K562 (cell line): Measurements from ENCODE around the gene DHRS4L2. TPM values are rescaled to one million over a fixed set of nuclear protein-coding genes. Genes with fewer than 3 reads are reported as not detected.

Source experiments
- ASH1L ChIP-seq: fragments of 450-650 bp; IDR thresholded peaks from 2 replicates; pipeline ENCODE4 v1.6.1; 2018; ENCODE audit warnings: borderline replicate concordance, mild to moderate bottlenecking, low read depth; ENCODE audit not compliant: partially characterized antibody
- CHD1 ChIP-seq: fragments of 200-600 bp; sonication (generic); IDR thresholded peaks from one replicate; pipeline ENCODE4 v1.6.1; 2012; ENCODE audit warnings: mild to moderate bottlenecking, moderate library complexity, low read length, inconsistent platforms
- CREB1 ChIP-seq, 2 experiments: sonication (generic) in 1 of 2; formaldehyde crosslinking in 1 of 2; IDR thresholded peaks; 2 replicates each; pipeline versions ENCODE4 v1.6.1 to v1.8.0; 2012 to 2022; ENCODE audit warnings: inconsistent platforms in 1 of 2, mild to moderate bottlenecking in 1 of 2, missing genetic modification reagents in 1 of 2, moderate library complexity in 1 of 2
- E2F5 ChIP-seq: sonication (generic); formaldehyde crosslinking; IDR thresholded peaks from 2 replicates; pipeline ENCODE4 v1.8.0; 2022; ENCODE audit warnings: mild to moderate bottlenecking, missing genetic modification reagents
- ETV5 ChIP-seq: sonication (generic); formaldehyde crosslinking; IDR thresholded peaks from 2 replicates; pipeline ENCODE4 v1.4.0; 2020; ENCODE audit warnings: low read depth, mild to moderate bottlenecking, missing genetic modification reagents
- GTF2E2 ChIP-seq: fragments of 200-800 bp; sonication (Bioruptor generic); IDR thresholded peaks from 2 replicates; pipeline ENCODE4 v1.6.1; 2016; ENCODE audit warnings: missing genetic modification characterization, missing compliant biosample characterization
- MCM7 ChIP-seq, 2 experiments: fragments of 450-650 bp; IDR thresholded peaks; 2 replicates each; pipeline ENCODE4 v1.6.1; 2016 to 2018
- NELFE ChIP-seq: IDR thresholded peaks from 2 replicates; pipeline ENCODE4 v1.6.1; 2011; ENCODE audit warnings: mild to moderate bottlenecking; ENCODE audit not compliant: insufficient read depth, insufficient read length
- NR2C2 ChIP-seq, 2 experiments: fragments of 200-800 bp in 1 of 2; sonication (Bioruptor generic) in 1 of 2; sonication (generic) in 1 of 2; formaldehyde crosslinking in 1 of 2; IDR thresholded peaks; 2 replicates each; pipeline versions ENCODE4 v1.6.1 to v1.8.0; 2016 to 2022; ENCODE audit warnings: mild to moderate bottlenecking in 1 of 2, missing compliant biosample characterization in 1 of 2, missing genetic modification characterization in 1 of 2, missing genetic modification reagents in 1 of 2
- PREB ChIP-seq: sonication (generic); formaldehyde crosslinking; IDR thresholded peaks from 2 replicates; pipeline ENCODE4 v1.8.1; 2023; ENCODE audit warnings: mild to moderate bottlenecking, missing genetic modification reagents
- SRSF7 ChIP-seq: fragments of 200-400 bp; formaldehyde crosslinking; optimal IDR thresholded peaks from 2 replicates; pipeline ENCODE3; 2017; ENCODE audit warnings: mild to moderate bottlenecking, low read depth, low read length
- TEAD2 ChIP-seq: fragments of 450-650 bp; IDR thresholded peaks from 2 replicates; pipeline ENCODE4 v1.6.1; 2016; ENCODE audit warnings: missing genetic modification characterization, control low read depth, missing compliant biosample characterization
- TSHZ1 ChIP-seq: fragments of 250-450 bp; sonication (Bioruptor Pico); IDR thresholded peaks from 2 replicates; pipeline ENCODE4 v1.4.0; 2020; ENCODE audit warnings: mild to moderate bottlenecking, moderate library complexity
- ZFPM2 ChIP-seq: fragments of 250-450 bp; sonication (Bioruptor Pico); IDR thresholded peaks from 2 replicates; pipeline ENCODE4 v1.5.1; 2022; ENCODE audit warnings: mild to moderate bottlenecking
- polyA plus RNA-seq, 8 experiments: library from polyadenylated mRNA; depleted of rRNA in 4 of 8; stranded (reverse) in 5 of 8; unstranded in 3 of 8; fragments of >200 nt; fragmentation: Nextera tagmentation in 2 of 8; fragmentation: Illumina TruSeq in 1 of 8; extraction: Ambion mirVana in 2 of 8; extraction: Trizol in 1 of 8; gene quantifications; 2 replicates each; pipeline versions ENCODE4 v1.2.1 to v1.2.3, GENCODE V29; 2011 to 2014; ENCODE audit warnings: inconsistent platforms in 1 of 8, missing spikeins in 1 of 8
- total RNA-seq, 7 experiments: library from RNA; depleted of rRNA in 6 of 7; stranded (reverse); fragments of >200 nt in 6 of 7; fragmentation: Illumina TruSeq in 2 of 7; extraction: Trizol in 2 of 7; gene quantifications; 2 replicates each; pipeline versions ENCODE4 v1.2.1 to v1.2.3, GENCODE V29; 2011 to 2021; ENCODE audit warnings: low replicate concordance in 1 of 7
- TF ChIP-seq, protein P1 (sequence below): fragments of 450-650 bp; formaldehyde crosslinking; IDR thresholded peaks from 2 replicates; pipeline ENCODE4 v1.4.0; 2020; ENCODE audit warnings: mild to moderate bottlenecking, mixed read lengths
- TF ChIP-seq, protein P2 (sequence below): fragments of 450-650 bp; IDR thresholded peaks from 2 replicates; pipeline ENCODE4 v1.6.1; 2016; ENCODE audit warnings: mild to moderate bottlenecking

DHRS4L2 gene
- total and polyA plus RNA-seq, 9 of the 15 experiments (the other 6 are each of a cell fraction or from before 2014, with no cell fraction given), result 2.3 to 13.7 (median 8.1) TPM

DNA sequence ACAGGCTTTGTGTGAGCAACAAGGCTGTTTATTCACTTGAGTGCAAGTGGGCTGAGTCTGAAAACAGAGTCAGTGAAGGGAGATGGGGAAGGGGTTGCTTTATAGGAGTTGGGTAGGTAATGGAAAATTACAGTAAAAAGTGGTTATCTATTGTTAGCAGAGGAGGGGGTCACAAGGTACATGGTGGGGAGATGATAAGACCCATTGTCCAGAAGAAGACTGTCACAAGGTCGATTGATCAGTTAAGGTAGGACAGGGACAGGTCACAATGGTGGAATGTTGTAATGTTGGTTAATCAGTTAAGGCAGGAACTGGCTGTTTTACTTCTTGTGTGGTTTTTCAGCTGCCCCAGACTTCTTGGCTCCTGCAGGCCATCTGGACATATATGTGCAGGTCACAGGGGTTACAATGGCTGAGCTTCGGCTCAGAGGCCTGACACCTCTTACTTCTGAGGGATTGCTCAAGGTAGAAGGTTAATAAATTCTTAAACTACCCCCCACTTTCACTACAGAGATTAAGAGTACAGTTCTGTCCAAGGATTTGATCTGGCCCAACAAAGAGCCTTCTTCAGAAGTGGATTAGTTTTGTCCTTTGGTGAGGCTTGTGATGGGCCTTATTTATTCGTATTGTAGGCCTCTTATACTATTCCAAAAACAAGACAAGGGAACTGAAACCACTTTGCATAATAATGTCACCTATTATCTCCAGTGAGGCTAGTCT is 49.0 kb upstream of the DHRS4L2 start (continued):
- no peak for TF ChIP-seq E2F5 (CRISPR knock-in tag)
- no peak for TF ChIP-seq ASH1L
- TF ChIP-seq SRSF7, result no peak
- TF ChIP-seq, protein P1, sequence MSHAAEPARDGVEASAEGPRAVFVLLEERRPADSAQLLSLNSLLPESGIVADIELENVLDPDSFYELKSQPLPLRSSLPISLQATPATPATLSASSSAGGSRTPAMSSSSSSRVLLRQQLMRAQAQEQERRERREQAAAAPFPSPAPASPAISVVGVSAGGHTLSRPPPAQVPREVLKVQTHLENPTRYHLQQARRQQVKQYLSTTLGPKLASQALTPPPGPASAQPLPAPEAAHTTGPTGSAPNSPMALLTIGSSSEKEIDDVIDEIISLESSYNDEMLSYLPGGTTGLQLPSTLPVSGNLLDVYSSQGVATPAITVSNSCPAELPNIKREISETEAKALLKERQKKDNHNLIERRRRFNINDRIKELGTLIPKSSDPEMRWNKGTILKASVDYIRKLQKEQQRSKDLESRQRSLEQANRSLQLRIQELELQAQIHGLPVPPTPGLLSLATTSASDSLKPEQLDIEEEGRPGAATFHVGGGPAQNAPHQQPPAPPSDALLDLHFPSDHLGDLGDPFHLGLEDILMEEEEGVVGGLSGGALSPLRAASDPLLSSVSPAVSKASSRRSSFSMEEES, result peak; percentile 28; the same call in 1 of the 2 replicates
- TF ChIP-seq, protein P2, sequence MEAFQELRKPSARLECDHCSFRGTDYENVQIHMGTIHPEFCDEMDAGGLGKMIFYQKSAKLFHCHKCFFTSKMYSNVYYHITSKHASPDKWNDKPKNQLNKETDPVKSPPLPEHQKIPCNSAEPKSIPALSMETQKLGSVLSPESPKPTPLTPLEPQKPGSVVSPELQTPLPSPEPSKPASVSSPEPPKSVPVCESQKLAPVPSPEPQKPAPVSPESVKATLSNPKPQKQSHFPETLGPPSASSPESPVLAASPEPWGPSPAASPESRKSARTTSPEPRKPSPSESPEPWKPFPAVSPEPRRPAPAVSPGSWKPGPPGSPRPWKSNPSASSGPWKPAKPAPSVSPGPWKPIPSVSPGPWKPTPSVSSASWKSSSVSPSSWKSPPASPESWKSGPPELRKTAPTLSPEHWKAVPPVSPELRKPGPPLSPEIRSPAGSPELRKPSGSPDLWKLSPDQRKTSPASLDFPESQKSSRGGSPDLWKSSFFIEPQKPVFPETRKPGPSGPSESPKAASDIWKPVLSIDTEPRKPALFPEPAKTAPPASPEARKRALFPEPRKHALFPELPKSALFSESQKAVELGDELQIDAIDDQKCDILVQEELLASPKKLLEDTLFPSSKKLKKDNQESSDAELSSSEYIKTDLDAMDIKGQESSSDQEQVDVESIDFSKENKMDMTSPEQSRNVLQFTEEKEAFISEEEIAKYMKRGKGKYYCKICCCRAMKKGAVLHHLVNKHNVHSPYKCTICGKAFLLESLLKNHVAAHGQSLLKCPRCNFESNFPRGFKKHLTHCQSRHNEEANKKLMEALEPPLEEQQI, result no peak
- no peak for TF ChIP-seq ETV5
- no peak for TF ChIP-seq NR2C2 (CRISPR knock-in tag; IDR thresholded peaks at IDR 0.05)
- 0 out of 2 replicates have a peak, but pooled peaks have one; percentile 27 for TF ChIP-seq NR2C2 (tag; IDR thresholded peaks at IDR 0.05)
- peak; percentile 91 for TF ChIP-seq TSHZ1
- no peak for TF ChIP-seq TEAD2 (tag)
- TF ChIP-seq MCM7 (IDR thresholded peaks at IDR 0.05), result no peak
- no peak for TF ChIP-seq NELFE
- TF ChIP-seq PREB (CRISPR knock-in tag), result no peak
- TF ChIP-seq ZFPM2 (CRISPR knock-in tag), result no peak
- TF ChIP-seq GTF2E2 (tag), result no peak
- TF ChIP-seq CHD1, result no peak
- no peak for TF ChIP-seq CREB1 (IDR thresholded peaks at IDR 0.05)
- no peak for TF ChIP-seq CREB1 (CRISPR knock-in tag; IDR thresholded peaks at IDR 0.05)
